ENCODE measurements around the gene PKD1L1.

PKD1L1 gene

GRCh38 chr7:47786557-47787248, 161.6 kb downstream of the PKD1L1 start:
- Histone ChIP-seq H3K9me3 (ENCODE audit: severe bottlenecking) (no peaks in the 10 kb centered on the region), H3K27ac (ENCODE audit: poor library complexity, severe bottlenecking) (peak overlapping the region; percentile 100), H3K4me1 (ENCODE audit: insufficient read depth, poor library complexity, severe bottlenecking) (peaks cover 54% of the 10 kb centered on the region), H3K4me3 (ENCODE audit: severe bottlenecking) (no peak overlapping the region), H3K27me3 (ENCODE audit: insufficient read depth, poor library complexity, severe bottlenecking) (no peaks in the 10 kb centered on the region), H3K36me3 (ENCODE audit: low read depth) (no peaks in the 10 kb centered on the region)
- ATAC-seq (ENCODE audit: low read depth) (peak; percentile 92), DNase-seq (ENCODE audit: low spot score) (peak; percentile 99)
- TF ChIP-seq CTCF (IDR thresholded peaks at IDR 0.05; ENCODE audit: poor library complexity, severe bottlenecking), result no peak

GRCh38 chr7:47785923-47786556, 162.2 kb downstream of the PKD1L1 start:
- Histone ChIP-seq H3K27ac (ENCODE audit: poor library complexity, severe bottlenecking) (peak overlapping the region; percentile 100), H3K36me3 (ENCODE audit: low read depth) (no peaks in the 10 kb centered on the region), H3K4me3 (ENCODE audit: severe bottlenecking) (no peak overlapping the region), H3K4me1 (ENCODE audit: insufficient read depth, poor library complexity, severe bottlenecking) (peaks cover 54% of the 10 kb centered on the region), H3K27me3 (ENCODE audit: insufficient read depth, poor library complexity, severe bottlenecking) (no peaks in the 10 kb centered on the region), H3K9me3 (ENCODE audit: severe bottlenecking) (no peaks in the 10 kb centered on the region)
- DNase-seq (ENCODE audit: low spot score) (no peak), ATAC-seq (ENCODE audit: low read depth) (no peak)
- no peak for TF ChIP-seq CTCF (IDR thresholded peaks at IDR 0.05; ENCODE audit: poor library complexity, severe bottlenecking)

- Histone ChIP-seq H3K9me3 (ENCODE audit: severe bottlenecking) (no peaks in the 10 kb centered on the region), H3K27ac (ENCODE audit: poor library complexity, severe bottlenecking) (peak overlapping the region; percentile 100), H3K4me1 (ENCODE audit: insufficient read depth, poor library complexity, severe bottlenecking) (peaks cover 54% of the 10 kb centered on the region), H3K4me3 (ENCODE audit: severe bottlenecking) (no peak overlapping the region), H3K36me3 (ENCODE audit: low read depth) (no peaks in the 10 kb centered on the region), H3K27me3 (ENCODE audit: insufficient read depth, poor library complexity, severe bottlenecking) (no peaks in the 10 kb centered on the region)
- peak; percentile 52 for ATAC-seq (ENCODE audit: low read depth)
- TF ChIP-seq CTCF (IDR thresholded peaks at IDR 0.05; ENCODE audit: poor library complexity, severe bottlenecking), result no peak
- DNase-seq (ENCODE audit: low spot score), result no peak
Measured at GRCh38 chr7:47783456-47784223, 164.6 kb downstream of the PKD1L1 start.

GRCh38 chr7:47782792-47783191, 165.5 kb downstream of the PKD1L1 start:
- DNase-seq (ENCODE audit: low spot score), result no peak
- H3K4me1 ChIP-seq (ENCODE audit: insufficient read depth, poor library complexity, severe bottlenecking), result peaks cover 51% of the 10 kb centered on the region
- peak overlapping the region; percentile 100 for H3K27ac ChIP-seq (ENCODE audit: poor library complexity, severe bottlenecking)
- ATAC-seq (ENCODE audit: low read depth), result peak; percentile 47
- H3K36me3 ChIP-seq (ENCODE audit: low read depth), result no peaks in the 10 kb centered on the region
- no peaks in the 10 kb centered on the region for H3K27me3 ChIP-seq (ENCODE audit: insufficient read depth, poor library complexity, severe bottlenecking)
- no peak for TF ChIP-seq CTCF (IDR thresholded peaks at IDR 0.05; ENCODE audit: poor library complexity, severe bottlenecking)
- H3K4me3 ChIP-seq (ENCODE audit: severe bottlenecking), result no peak overlapping the region
- H3K9me3 ChIP-seq (ENCODE audit: severe bottlenecking), result no peaks in the 10 kb centered on the region
